AG09309 (cell line): Measurements from ENCODE around the gene FEV.

Source experiments
- DNase-seq: peaks from one replicate; pipeline ENCODE4 v3.0.0-alpha.2; 2010; ENCODE audit warnings: low read depth
- H3K4me3 ChIP-seq: 2 replicates; pipeline ENCODE4 v1.5.1; 2011; ENCODE audit warnings: mild to moderate bottlenecking, low read depth, low read length, moderate library complexity; ENCODE audit not compliant: control insufficient read depth
- CTCF ChIP-seq: IDR thresholded peaks from 2 replicates; pipeline ENCODE4 v1.5.1; 2011; ENCODE audit warnings: mild to moderate bottlenecking, low read depth, low read length, inconsistent platforms; ENCODE audit not compliant: insufficient read depth, control insufficient read depth; ENCODE audit errors: missing control alignments

Gene FEV

DNA sequence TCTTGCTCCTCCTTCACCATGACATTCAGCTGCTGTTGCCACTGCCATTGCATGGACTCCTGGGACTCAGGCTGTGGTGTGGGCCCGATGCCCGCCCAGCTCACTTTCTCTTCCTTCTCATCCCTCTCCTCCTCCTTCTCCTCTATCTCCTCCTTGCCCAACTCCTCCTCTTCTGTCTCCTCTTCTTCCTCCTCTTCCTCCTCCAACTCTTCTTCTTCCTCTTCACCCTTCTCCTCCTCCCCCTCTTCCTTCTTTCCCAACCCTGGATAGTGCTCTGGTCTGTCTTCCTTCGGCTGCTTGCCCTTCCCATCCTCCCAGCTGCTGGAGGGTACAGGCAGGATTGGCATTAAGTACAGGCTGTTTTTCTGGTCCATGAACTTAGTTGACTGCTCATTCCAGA, 19.0 kb upstream of the FEV start:
- DNase-seq: no peak
- H3K4me3 ChIP-seq: no peak overlapping the region
- TF ChIP-seq CTCF: no peak

DNA sequence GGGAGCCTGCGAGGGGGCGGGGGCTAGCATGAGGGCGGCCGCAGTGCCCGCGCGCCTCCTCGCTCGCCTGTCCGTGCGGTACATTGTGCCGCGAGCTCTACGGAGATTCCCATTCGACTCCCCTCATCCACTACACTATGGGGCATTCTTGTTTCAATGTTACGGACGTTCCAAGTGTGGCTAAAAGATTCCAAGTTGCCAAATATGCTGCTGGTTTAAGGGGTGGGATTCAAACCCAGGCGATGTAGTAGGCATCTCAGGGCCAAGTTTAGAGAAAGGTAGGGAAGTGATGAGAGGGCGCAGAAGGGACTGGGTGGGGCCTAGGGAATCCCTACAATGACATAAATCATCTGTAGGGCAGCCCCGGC, 18.3 kb upstream of the FEV start:
- H3K4me3 ChIP-seq: no peak overlapping the region
- no peak for DNase-seq
- no peak for TF ChIP-seq CTCF

GRCh38 chr2:219002395-219003266, 17.6 kb upstream of the FEV start:
- peak; percentile 35 for TF ChIP-seq CTCF
- H3K4me3 ChIP-seq: no peak overlapping the region
- no peak for DNase-seq

DNA sequence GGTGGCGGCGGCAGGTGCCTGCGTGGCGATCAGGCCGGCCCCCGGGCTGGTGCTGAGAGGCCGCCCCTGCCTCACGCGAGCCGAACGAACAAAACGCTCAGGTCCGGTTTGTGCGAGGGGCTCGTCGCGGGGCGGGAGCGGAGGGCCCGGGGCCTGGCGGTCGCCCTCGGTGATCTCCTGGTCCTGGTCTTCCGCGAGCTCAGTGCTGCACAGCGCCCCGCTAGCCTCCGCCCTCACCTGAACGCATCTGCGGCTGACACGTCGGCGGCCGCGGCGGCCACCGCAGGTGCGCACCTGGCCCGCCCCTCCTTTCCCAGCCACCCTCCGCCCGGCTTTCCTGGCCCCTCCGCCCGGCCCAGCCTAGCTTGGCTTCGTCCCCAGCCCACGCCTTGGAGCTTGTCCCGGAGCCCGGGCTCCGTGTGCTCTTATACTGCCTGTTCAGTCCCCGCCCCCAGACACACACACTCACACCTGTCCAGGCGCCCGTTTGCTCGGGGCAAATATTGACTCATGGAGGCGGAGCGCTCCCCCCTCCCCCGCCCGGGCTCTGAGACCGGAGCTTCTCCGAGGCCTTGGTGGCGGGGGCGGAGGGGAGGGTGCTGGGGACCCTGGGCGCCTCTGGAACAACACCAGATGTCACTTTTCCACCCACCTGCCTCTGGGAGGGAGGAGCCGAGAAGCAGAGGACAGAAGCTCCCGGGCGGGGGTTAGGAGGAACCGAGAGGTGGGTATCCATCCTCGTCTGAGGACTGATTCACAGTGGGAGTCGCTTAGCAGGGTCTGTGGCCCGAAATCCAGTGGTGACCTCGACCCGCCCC, 16.8 kb upstream of the FEV start:
- no peak for TF ChIP-seq CTCF
- no peak overlapping the region for H3K4me3 ChIP-seq
- no peak for DNase-seq

GRCh38 chr2:219001100-219001576, 16.2 kb upstream of the FEV start:
- no peak for DNase-seq
- no peak overlapping the region for H3K4me3 ChIP-seq
- TF ChIP-seq CTCF: no peak

DNA sequence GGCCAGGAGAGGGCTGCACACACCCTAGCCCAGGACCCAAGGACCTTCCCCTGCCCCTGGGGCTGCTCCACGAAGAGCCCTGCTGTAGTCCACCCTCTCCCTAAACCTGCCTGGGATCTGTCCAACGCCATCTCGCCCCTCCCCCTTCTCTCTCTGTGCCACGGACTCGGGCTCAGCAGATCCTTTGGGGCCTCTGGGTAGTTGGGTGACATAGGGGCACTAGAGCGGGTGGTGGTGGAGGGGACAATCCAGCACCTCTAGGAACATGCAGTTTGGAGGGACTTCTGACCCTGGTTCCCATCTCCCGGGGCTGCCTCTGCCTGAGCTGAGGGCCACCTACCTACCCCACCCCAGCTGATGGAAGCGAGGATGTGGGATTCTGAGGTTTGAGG, 15.6 kb upstream of the FEV start:
- no peak for DNase-seq
- TF ChIP-seq CTCF: no peak
- H3K4me3 ChIP-seq: no peak overlapping the region
